OCI-LY3 (cell line): ENCODE data around the gene CSNK1G3.

Experiments used
- EZH2phosphoT487 ChIP-seq: fragments of 200-600 bp; shearing (Covaris generic); IDR thresholded peaks from 2 replicates; pipeline ENCODE4 v1.6.1; 2018; ENCODE audit warnings: antibody characterized with exemption, mixed run types, low read depth
- TF ChIP-seq, protein P1 (sequence below): fragments of 200-600, 300-600 bp; sonication (generic); IDR thresholded peaks from 2 replicates; pipeline ENCODE4 v1.5.1; 2014; ENCODE audit warnings: antibody characterized with exemption, low read length, low read depth

DNA sequence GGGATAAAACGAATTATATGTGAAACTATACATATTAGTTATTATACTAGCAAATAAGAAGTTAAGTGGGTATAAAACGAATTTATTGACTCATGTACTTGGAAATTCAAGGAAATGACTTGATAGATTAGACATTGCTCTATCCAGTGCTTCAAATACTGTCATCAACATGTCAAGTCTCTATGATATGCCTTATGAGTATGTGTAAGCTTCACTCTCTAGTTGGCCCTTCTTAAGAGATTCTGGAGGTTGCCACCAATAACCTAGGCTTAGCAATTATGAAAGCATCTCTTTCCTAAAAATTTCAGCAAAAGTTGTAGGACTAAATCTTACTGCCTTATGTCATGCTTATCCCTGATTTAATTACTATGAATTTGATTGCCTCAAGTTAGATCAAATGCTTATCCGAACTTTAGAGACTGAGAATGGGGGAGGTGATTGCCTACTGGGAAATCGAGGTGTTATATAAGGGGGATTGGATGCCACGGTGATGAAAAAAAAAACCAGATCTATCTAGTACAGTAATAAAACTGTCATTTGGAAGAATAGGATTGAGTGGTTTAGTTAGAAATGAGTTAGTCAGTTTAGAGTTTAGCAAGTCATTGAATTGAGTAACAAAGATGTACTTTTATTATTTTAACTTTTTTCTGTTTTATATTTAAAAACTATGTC, 46.9 kb downstream of the CSNK1G3 start:
- TF ChIP-seq, protein P1, sequence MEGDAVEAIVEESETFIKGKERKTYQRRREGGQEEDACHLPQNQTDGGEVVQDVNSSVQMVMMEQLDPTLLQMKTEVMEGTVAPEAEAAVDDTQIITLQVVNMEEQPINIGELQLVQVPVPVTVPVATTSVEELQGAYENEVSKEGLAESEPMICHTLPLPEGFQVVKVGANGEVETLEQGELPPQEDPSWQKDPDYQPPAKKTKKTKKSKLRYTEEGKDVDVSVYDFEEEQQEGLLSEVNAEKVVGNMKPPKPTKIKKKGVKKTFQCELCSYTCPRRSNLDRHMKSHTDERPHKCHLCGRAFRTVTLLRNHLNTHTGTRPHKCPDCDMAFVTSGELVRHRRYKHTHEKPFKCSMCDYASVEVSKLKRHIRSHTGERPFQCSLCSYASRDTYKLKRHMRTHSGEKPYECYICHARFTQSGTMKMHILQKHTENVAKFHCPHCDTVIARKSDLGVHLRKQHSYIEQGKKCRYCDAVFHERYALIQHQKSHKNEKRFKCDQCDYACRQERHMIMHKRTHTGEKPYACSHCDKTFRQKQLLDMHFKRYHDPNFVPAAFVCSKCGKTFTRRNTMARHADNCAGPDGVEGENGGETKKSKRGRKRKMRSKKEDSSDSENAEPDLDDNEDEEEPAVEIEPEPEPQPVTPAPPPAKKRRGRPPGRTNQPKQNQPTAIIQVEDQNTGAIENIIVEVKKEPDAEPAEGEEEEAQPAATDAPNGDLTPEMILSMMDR, result no peak
- TF ChIP-seq EZH2phosphoT487, result no peak
